Lower leg skin (tissue), 4 donors: ENCODE data around the gene ANXA6. TPM values are rescaled to one million over a fixed set of nuclear protein-coding genes. Genes with fewer than 3 reads are reported as not detected.

Experiments used
- DNase-seq, 2 donors: peaks; one replicate each; pipeline ENCODE4 v3.0.0-alpha.2; 2019; ENCODE audit warnings: low spot score in 2 of 2
- H3K4me3 ChIP-seq: fragments of 200-600 bp; sonication (generic); 2 replicates; pipeline ENCODE4 v1.5.1; 2017; ENCODE audit warnings: mild to moderate bottlenecking, low read depth; ENCODE audit not compliant: poor library complexity, severe bottlenecking
- POLR2A ChIP-seq, 2 donors: fragments of 450-650 bp; IDR thresholded peaks; one replicate each; pipeline ENCODE4 v1.6.1; 2016 to 2017; ENCODE audit warnings: antibody characterized with exemption in 2 of 2, mild to moderate bottlenecking in 1 of 2, moderate library complexity in 1 of 2
- WGBS, 2 donors: methylation state at CpG; one replicate each; pipeline ENCODE4 v1.1.5; 2018; 5-methylcytosine and 5-hydroxymethylcytosine counted together
- intact Hi-C: fragments of 100-400 bp; cut with DNase I; formaldehyde crosslinking; loops from one replicate; pipeline ENCODE4 v1.15.0; 2023; ENCODE audit warnings: low total_unique reads
- total RNA-seq, 4 donors: library from RNA; depleted of rRNA; stranded (reverse); fragments of >200 nt; gene quantifications; one replicate each; pipeline ENCODE4 v1.1.0, GENCODE V29; 2016
- TF ChIP-seq, protein P1 (sequence below), 3 donors: fragments of 450-650 bp; IDR thresholded peaks; one replicate each; pipeline ENCODE4 v1.5.1; 2016; ENCODE audit warnings: antibody characterized with exemption in 3 of 3, mild to moderate bottlenecking in 3 of 3, moderate library complexity in 2 of 3

ANXA6 gene
- total RNA-seq, 4 donors from 2014 or later = 34.2 to 68.4 (median 43.3) TPM

DNA sequence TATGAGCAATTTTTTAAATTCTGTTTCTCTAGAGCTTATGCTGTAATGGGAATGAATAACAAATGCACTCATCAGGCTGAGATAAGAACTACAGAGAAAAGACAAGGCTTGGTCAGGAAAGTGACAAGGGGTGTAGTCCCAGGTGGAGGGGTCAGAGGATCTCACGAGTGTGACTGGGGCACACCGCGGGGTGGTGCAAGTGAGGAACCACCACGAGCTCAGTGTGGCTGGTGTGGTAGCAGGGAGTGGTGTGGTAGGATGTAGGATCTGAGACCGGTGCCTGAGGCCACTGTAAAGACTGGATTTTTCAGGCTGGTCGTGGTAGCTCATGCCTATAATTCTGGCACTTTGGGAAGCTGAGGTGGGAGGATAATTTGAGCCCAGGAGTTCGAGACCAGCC is 9.0 kb downstream of the ANXA6 start:
- 72 to 84% methylated on average over 7 of the region's 7 CpGs for WGBS, 2 donors
- TF ChIP-seq, protein P1, sequence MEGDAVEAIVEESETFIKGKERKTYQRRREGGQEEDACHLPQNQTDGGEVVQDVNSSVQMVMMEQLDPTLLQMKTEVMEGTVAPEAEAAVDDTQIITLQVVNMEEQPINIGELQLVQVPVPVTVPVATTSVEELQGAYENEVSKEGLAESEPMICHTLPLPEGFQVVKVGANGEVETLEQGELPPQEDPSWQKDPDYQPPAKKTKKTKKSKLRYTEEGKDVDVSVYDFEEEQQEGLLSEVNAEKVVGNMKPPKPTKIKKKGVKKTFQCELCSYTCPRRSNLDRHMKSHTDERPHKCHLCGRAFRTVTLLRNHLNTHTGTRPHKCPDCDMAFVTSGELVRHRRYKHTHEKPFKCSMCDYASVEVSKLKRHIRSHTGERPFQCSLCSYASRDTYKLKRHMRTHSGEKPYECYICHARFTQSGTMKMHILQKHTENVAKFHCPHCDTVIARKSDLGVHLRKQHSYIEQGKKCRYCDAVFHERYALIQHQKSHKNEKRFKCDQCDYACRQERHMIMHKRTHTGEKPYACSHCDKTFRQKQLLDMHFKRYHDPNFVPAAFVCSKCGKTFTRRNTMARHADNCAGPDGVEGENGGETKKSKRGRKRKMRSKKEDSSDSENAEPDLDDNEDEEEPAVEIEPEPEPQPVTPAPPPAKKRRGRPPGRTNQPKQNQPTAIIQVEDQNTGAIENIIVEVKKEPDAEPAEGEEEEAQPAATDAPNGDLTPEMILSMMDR (IDR thresholded peaks at IDR 0.05) = no peak
- TF ChIP-seq POLR2A (IDR thresholded peaks at IDR 0.05) = no peak
- DNase-seq = no peak
- no peak overlapping the region for H3K4me3 ChIP-seq
- intact Hi-C loops = no loop called here

DNA sequence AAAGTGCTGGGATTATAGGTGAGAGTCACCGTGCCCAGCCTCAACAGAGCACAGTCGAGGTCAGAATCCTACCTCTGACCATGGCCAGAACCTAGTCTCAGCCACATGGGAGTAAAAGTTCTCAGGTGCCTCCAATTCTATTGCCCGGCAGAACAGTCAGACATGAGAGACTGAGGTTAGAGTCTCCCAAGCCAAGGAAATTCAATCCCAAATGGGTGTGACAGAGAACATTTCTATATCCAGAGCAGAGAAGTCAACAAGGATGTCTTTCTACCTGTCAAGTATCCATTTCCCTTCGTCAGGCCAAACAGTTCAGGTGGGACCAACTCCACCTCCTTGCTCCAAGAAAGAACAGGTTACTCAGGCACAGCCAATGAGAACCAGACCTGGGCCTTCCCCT is 10.5 kb downstream of the ANXA6 start:
- intact Hi-C loops = no loop called here
- no peak for DNase-seq
- no peak for TF ChIP-seq POLR2A (IDR thresholded peaks at IDR 0.05)
- no peak overlapping the region for H3K4me3 ChIP-seq
- WGBS, 2 donors = 93 to 94% methylated on average over 4 of the region's 4 CpGs

DNA sequence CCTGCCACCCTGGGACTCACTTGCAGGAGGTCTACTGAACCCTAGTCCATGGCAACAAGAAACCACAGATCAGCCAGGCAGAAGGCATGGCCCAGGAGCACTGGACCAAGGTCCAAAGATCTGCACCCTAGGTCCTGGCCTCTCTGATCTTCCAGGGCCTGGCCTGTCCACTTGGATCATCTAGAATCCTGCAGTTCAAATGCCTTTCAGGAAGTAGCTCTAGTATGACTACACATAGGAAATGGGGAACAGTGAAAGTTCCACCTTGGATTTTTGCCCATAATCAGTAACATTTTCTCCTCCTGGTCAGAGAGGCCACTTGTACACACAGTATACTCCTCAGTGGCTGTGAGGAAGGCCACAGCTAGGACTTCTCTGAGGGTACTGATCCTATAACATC is 11.5 kb downstream of the ANXA6 start:
- H3K4me3 ChIP-seq = no peak overlapping the region
- intact Hi-C loops = no loop called here
- TF ChIP-seq POLR2A (IDR thresholded peaks at IDR 0.05) = no peak
- TF ChIP-seq, protein P1 (IDR thresholded peaks at IDR 0.05) = no peak
- DNase-seq = no peak

DNA sequence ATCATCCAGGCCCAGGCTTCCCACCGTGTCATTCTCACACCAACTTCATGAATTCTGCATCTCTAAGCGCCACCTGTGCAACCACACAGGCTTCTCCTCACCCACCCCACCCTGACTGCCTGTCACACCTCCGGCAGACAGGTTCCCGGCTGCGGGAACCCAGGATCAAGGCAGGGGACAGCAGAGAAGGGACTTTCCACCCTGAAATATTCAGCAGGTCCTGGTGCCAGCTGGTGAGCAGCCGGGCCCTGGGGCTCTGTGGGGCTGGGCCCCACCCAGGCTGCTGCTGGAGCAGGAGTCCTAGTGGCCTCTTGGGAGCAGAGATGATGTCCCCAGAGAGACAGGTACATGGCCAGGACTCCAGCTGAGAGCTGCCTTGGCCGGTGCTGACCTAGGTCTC is 12.7 kb downstream of the ANXA6 start:
- intact Hi-C loops = no loop called here
- no peak for DNase-seq
- no peak overlapping the region for H3K4me3 ChIP-seq
- 46 to 70% methylated on average over 6 to 7 of the region's 7 CpGs for WGBS, 2 donors
- TF ChIP-seq, protein P1 (IDR thresholded peaks at IDR 0.05) = no peak
- TF ChIP-seq POLR2A (IDR thresholded peaks at IDR 0.05) = no peak

DNA sequence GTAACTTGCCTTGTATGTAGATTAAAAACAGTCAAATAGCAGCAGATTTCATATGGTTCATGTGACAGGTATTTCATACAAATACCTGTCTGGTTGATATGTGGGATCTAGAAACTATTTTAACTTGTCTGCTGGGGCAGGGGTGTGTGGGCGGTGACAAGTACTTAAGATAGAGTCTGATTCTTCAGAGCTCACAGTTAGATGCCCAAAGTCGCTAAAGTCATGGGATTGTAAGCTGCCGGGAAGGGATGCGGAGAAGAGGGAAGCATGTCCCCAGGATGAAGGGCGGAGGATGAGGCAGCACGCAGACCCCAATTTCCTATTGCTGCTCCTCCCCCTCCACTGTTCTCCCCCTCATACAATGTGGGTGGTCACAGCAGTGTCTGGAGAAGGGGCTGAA is 13.3 kb downstream of the ANXA6 start:
- no peak for DNase-seq
- WGBS, 2 donors = 72 to 84% methylated on average over 6 of the region's 6 CpGs
- intact Hi-C loops = no loop called here
- TF ChIP-seq POLR2A (IDR thresholded peaks at IDR 0.05) = no peak
- TF ChIP-seq, protein P1 (IDR thresholded peaks at IDR 0.05) = no peak
- no peak overlapping the region for H3K4me3 ChIP-seq

DNA sequence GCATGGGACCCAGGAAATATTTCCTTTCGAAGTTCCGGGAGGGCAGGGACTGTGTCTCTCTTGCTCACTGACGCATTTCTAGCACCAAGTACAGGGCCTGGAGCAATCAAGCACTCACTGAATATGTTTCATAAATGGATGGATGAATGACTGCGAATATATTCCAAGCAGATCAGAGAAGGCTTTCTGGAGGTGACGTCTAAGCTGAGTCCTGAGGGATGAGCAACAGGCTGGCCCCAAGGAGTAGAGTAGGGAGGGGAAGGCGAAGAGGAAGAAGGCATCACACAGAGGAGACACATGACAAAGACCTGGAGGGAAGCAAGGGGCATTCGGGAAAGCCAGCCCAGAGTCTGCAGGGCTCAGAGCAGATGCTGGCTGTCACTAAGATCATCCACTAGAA is 13.9 kb downstream of the ANXA6 start:
- WGBS, 2 donors = 82 to 86% methylated on average over 7 of the region's 7 CpGs
- intact Hi-C loops = no loop called here
- TF ChIP-seq, protein P1 (IDR thresholded peaks at IDR 0.05) = no peak
- no peak for TF ChIP-seq POLR2A (IDR thresholded peaks at IDR 0.05)
- H3K4me3 ChIP-seq = no peak overlapping the region
- no peak for DNase-seq
